ENCODE measurements around the gene FGD1. TPM values are rescaled to one million over a fixed set of nuclear protein-coding genes. Genes with fewer than 3 reads are reported as not detected.

FGD1 gene
- total RNA-seq, 1 experiment from 2014 or later = 7.0 TPM

- no peak for DNase-seq (ENCODE audit: low read depth)
Observed at GRCh38 chrX:54473993-54474859, 21.8 kb downstream of the FGD1 start.

DNA sequence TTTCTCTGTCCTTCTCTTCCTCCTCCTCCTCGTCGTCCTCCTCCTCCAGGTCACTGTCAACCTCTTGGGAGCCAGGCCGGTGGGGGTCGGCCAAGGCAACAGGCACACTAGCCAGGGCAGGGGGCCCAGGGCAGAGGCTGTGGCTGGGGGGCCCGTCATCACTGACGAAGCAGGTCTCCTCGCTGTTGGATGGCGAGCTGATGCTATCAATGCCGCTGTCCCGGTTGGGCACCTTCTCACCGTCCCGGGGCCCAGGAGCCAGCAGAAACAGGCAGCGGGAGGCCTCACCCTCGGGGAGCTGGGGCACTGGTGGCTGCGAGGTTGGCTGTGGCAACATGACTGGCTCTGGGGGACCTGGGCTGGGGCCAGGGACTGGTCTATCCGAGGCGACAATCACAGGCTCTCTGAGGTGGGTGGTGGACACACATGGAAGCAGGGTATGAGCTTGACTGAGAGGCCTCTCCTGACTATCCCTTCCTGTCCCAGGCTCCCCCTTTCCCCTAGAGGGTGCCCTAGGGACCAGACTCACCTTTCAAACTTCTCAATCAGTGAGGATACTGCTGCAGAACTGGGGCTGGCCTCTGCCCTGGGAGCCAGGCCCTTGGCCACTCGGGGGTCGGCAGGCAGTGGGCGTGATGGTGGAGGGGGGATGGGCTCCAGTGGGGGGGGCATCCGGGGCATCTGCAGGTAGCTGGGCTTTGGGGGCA is 25.8 kb downstream of the FGD1 start:
- no peak for DNase-seq (ENCODE audit: low read depth)

- peak; percentile 44 for DNase-seq (ENCODE audit: low read depth)
Observed at GRCh38 chrX:54452920-54453319, 43.1 kb downstream of the FGD1 start.

DNA sequence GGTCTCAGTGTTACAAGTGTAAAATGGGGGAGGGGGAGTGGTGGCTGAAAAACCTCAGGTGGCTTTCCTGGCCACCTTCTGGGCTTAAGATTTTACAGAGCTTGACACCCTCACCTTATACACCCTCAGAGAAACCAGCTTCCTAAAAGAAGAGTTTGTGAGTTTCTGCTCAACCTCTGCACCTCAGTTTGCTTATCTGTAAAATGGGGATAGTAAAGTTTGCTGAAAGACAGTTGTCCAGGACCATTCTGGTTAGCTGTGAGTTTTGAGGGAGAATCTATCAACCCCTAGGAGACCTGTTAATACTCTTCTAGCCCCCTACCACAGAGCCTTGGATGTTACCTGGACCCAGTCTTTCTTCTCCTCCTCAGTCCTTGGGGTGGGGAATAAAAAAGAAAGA is 46.1 kb downstream of the FGD1 start:
- DNase-seq (ENCODE audit: low read depth) = no peak

- DNase-seq (ENCODE audit: low read depth) = peak; percentile 2
Observed at GRCh38 chrX:54447461-54447860, 48.6 kb downstream of the FGD1 start.

- DNase-seq (ENCODE audit: low read depth) = no peak
Observed at GRCh38 chrX:54446084-54446483, 50.0 kb downstream of the FGD1 start.

- no peak for DNase-seq (ENCODE audit: low read depth)
Observed at GRCh38 chrX:54444752-54445151, 51.3 kb downstream of the FGD1 start.

GRCh38 chrX:54442790-54443189 is 53.2 kb downstream of the FGD1 start:
- DNase-seq (ENCODE audit: low read depth) = no peak

DNA sequence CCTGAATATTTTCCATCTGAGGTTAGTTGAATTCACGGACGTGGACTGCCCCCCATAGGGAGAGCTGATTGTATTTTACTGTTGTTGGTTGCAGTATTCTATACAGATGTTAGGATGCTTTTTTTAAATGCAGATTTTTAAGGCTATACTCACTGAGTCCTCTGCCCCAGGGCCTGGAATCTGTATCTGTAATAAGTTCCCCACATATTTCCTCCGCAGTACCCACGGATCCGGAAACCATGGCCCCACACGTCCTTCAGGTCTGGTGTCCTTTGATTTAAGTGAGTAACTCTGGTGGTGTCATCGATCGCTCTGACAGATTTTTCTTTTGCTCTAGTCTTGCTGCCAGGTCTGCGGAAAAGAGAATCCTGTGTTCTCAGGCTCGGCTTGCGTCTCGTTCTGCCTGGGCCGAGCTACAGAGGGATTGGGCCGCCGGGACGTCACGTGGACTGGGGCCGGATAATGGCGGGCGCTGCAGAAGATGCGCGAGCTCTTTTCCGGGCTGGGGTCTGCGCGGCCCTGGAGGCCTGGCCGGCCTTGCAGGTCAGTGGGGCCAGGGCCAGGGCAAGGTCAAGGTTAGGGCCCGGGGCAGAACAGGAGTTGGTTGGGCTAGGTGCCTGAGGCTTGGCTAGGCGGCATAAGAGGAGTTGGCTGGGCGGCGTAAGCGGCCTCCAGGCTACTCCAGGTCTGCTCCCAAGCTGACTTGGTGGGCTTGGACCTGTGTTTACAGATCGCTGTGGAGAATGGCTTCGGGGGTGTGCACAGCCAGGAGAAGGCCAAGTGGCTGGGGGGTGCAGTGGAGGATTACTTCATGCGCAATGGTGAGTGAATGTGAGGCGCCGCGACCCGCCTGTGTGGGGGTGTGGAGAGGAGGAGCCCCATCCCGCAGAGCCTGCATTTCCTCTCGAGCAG is 55.8 kb downstream of the FGD1 start, which contains the start of gene TSR2:
TSS of gene TSR2 (plus strand) at position 445 of the 912 bp plus-strand sequence. CDS start at position 463, 18 bp downstream.
- peak; percentile 92 for DNase-seq (ENCODE audit: low read depth)

- DNase-seq (ENCODE audit: low read depth) = no peak
Observed at GRCh38 chrX:54435121-54435520, 60.9 kb downstream of the FGD1 start.

GRCh38 chrX:54430519-54430918 is 65.5 kb downstream of the FGD1 start:
- DNase-seq (ENCODE audit: low read depth) = no peak

DNA sequence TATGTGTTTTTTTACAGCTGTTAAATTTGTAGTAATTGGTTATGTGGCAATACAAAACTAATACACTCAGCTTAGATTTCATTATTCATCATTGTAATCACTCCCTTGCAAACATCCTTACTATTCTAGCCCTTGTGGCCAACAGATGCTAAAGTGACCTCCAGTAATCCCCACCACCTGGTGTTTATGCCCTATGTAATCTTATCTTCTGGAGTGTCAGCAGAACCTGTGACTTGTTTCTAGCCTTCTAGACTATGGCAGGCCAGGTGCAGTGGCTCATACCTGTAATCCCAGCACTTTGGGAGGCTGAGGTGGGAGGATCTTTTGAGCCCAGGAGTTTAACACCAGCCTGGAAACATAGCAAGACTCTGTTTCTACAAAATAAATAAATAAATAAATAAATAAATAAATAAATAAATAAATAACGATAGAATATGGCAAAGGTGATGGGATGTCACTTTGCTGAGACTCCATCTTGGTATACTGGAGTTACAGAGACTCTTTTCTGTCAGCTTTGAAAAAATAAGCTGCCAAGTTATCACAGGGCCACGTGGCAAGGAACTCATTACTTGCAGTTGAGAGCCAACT is 68.1 kb downstream of the FGD1 start:
- no peak for DNase-seq (ENCODE audit: low read depth)

DNA sequence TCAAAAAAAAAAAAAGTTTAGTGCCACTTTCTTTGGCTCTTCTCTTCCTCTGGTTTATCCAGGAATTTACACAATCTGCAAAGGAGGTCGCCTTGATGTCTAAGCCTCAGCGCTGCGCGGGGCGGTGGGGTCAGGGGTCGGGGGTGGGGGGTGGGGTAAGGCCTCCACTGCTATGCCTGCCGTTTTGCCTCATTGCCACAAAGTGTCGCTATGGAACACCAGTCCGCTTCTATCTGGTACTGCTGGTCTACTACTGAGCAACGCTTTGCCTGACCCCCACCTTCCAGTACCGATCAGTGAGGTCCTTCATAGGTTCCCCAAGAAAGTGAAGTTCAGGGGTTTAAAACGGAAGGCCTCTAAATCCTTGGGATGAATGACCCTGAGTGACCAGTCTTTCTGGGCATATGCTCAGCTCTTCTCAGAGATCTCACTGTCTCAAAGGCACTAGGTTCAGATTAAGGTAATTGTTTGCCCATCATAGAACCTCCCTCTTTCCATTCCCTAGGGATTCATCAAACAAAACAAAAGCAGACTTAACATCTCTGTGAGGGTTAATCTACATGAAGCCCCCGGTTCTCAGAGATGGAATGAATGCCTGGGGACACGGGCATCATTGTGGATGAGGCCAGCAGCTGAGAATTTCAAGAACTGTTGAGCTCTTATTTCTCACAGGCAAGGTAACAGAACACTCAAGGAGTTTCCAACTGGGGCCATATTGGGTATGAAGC is 72.7 kb downstream of the FGD1 start:
- no peak for DNase-seq (ENCODE audit: low read depth)

DNA sequence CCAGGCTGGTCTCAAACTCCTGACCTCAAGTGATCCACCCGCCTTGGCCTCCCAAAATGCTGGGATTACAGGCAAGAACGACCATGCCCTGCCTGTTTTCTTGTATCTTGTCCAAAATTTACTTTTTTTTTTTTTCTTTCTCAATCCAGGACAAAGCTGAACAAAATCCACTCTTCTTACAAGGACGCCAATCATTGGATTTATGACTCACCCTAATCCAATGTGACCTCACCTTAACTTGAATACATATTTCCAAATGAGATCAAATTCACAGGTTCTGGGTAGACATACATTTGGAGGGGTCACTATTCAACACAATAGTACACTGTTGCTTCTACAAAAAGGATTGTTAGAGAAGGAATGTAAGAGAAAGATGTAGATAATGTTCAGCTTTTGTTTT is 73.9 kb downstream of the FGD1 start:
- DNase-seq (ENCODE audit: low read depth) = no peak

DNA sequence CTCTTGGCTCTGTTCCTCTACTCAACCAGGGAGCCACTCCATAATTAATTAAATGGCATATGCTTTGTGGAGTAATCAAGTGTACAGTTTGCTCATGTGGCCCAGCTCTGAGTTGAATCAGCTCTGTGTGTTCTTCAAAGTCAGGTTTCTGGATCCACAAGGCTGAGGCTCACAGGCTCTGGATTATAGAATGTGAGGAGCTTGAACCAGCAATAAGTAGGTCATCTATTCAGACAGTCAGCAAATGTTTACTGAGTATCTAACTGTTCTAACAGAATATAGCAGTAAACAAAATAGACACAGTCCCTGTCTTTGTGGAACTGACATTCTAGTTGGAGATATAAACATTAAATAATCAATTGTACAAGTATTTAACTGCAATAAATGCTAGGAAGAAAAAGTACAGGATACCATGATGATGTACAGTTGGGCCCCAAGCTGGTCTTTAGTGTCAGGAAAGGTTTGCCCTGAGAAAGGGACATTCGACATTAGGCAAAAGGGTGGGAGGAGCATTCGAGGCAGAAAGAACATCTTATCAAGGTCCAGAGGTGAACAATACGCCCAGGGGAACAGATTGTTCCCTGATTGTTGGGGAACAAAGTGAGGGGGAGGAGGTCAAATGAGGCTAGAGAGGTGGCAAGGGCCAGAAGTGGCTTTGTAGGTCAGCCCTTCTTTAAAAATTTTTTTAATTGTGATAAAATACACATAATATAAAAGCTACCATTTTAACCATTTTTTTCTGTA is 76.3 kb downstream of the FGD1 start:
- DNase-seq (ENCODE audit: low read depth) = no peak

DNA sequence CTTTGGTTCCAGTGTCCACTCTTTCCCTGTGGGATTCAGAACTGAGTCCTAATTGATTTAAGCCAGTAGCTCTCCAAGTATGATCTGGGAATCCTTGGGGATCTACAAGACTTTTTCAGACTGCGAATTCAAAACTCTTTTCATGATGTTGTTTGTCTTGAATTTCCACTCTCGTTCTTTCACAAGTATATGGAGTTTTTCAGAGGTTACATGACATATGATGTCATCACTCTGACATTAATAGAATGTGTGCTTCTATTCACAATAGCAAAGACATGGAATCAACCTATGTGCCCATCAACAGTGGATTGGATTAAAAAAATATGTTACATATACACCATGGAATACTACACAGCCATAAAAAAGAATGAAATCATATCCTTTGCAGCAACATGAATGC is 79.1 kb downstream of the FGD1 start:
- DNase-seq (ENCODE audit: low read depth) = no peak

GRCh38 chrX:54415534-54416350 is 80.3 kb downstream of the FGD1 start:
- DNase-seq (ENCODE audit: low read depth) = peak; percentile 15

DNA sequence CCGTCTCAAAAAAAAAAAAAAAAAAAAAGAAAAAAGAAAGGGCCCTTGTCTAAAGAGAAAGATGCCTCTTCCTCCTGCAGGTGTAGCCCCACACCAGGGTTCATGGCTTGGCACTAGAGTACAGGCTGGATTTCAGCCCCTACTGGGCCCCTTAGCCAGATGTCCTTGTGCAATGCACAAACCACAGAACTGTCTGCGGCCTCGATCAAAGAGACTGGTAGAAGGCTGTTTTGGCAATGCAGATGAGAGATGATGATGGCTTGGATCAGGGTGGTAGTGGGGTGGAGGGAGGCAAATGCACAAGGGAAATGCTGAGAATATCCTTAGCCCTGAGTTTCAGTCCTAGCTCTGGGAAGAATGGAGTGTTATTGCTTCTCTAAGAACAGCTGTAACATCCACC is 82.3 kb downstream of the FGD1 start:
- DNase-seq (ENCODE audit: low read depth) = peak; percentile 75

DNA sequence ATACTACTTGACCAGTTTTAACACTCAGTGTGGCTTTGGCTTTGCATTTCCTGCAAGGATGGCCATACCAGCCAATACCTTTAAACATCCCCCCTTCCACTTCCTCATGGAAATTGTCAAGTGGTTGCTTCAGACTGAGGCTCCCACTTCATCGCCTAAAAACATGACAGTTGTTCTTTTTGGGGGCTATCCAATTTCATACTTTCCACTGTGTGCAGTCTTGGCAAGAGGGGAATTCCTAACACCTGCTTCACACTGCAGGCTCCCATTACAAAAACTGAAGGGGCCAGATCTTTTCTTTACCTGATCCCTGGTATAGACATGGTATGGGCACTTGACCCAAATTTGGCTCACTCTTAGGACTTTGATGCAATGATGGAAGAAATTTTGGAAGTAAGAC is 84.3 kb downstream of the FGD1 start:
- no peak for DNase-seq (ENCODE audit: low read depth)
